ENCODE measurements around the gene FOXE1.

GRCh38 chr9:97895695-97896332, 42.8 kb downstream of the FOXE1 start:
- TF ChIP-seq POLR2A (IDR thresholded peaks at IDR 0.05; ENCODE audit: insufficient read depth in 1 of 2, low read depth in 2 of 2, low read length in 2 of 2) (no peak), JUN (CRISPR knock-in tag; IDR thresholded peaks at IDR 0.05) (no peak), ZSCAN29 (CRISPR knock-in tag; conservative IDR thresholded peaks at IDR 0.05) (no peak)
